ENCODE measurements around the gene MAN2C1.

DNA sequence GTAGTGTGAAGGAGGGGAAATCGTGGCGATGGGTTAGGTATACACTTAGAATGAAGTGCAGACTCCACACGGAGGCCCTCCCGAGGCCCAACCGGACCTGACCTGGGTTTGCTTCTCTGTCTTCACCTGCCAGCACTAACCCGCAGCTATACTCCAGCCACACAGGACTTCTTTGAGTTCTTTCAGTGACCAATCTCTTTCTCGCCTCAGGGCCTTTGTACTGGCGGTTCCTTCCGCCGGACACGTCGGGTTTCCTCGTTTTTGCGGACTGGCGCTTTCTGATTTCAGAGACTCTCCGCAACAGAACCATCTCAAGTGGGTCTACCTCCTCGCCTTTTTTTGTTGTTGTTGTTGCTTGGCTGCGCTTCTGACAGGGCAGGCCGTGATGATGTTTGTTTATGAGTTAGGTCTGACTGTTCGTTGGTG, 21.6 kb downstream of the MAN2C1 start, which contains the start of gene NEIL1:
- TF ChIP-seq, protein P1, sequence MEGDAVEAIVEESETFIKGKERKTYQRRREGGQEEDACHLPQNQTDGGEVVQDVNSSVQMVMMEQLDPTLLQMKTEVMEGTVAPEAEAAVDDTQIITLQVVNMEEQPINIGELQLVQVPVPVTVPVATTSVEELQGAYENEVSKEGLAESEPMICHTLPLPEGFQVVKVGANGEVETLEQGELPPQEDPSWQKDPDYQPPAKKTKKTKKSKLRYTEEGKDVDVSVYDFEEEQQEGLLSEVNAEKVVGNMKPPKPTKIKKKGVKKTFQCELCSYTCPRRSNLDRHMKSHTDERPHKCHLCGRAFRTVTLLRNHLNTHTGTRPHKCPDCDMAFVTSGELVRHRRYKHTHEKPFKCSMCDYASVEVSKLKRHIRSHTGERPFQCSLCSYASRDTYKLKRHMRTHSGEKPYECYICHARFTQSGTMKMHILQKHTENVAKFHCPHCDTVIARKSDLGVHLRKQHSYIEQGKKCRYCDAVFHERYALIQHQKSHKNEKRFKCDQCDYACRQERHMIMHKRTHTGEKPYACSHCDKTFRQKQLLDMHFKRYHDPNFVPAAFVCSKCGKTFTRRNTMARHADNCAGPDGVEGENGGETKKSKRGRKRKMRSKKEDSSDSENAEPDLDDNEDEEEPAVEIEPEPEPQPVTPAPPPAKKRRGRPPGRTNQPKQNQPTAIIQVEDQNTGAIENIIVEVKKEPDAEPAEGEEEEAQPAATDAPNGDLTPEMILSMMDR (IDR thresholded peaks at IDR 0.05; ENCODE audit: insufficient read depth, low read length, poor library complexity, severe bottlenecking) = no peak
- no peak for TF ChIP-seq EZH2phosphoT487 (conservative IDR thresholded peaks at IDR 0.05; ENCODE audit: low read length)
